Breast epithelium (tissue), 3 donors: ENCODE data around the gene MDN1.

Experiments
- POLR2A ChIP-seq: fragments of 450-650 bp; IDR thresholded peaks from one replicate; pipeline ENCODE4 v1.6.1; 2016; ENCODE audit warnings: antibody characterized with exemption, mild to moderate bottlenecking, moderate library complexity
- POLR2AphosphoS5 ChIP-seq, 3 donors: sonication (generic); formaldehyde crosslinking; IDR thresholded peaks; one replicate each; pipeline ENCODE4 v1.6.1; 2017; ENCODE audit warnings: antibody characterized with exemption in 3 of 3
- TF ChIP-seq, protein P1 (sequence below), 3 donors: fragments of 450-650 bp; IDR thresholded peaks; one replicate each; pipeline ENCODE4 v1.5.1; 2016 to 2017; ENCODE audit warnings: antibody characterized with exemption in 3 of 3, mild to moderate bottlenecking in 3 of 3, moderate library complexity in 3 of 3

DNA sequence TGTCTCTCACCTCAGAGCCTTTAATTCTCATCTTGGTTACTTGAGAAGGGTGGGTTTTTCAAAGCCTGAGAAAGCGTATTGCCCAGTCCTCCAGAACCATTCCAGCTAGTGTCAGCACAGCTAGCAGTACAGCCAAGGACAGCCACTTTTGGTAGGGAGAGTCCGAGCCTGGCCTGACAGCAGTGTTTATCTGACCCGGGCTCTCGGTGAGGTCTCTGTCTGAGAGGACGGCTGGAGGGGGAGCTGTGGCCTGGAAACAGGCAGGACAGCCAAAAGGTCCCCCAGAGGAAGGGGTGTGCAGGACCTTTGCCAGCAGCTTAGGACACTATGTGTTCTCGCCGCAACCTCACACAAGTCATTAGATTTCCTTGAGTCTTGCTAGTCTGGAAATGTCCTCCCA, 219.9 kb downstream of the MDN1 start:
- no peak for TF ChIP-seq POLR2AphosphoS5 (IDR thresholded peaks at IDR 0.05)
- TF ChIP-seq, protein P1, sequence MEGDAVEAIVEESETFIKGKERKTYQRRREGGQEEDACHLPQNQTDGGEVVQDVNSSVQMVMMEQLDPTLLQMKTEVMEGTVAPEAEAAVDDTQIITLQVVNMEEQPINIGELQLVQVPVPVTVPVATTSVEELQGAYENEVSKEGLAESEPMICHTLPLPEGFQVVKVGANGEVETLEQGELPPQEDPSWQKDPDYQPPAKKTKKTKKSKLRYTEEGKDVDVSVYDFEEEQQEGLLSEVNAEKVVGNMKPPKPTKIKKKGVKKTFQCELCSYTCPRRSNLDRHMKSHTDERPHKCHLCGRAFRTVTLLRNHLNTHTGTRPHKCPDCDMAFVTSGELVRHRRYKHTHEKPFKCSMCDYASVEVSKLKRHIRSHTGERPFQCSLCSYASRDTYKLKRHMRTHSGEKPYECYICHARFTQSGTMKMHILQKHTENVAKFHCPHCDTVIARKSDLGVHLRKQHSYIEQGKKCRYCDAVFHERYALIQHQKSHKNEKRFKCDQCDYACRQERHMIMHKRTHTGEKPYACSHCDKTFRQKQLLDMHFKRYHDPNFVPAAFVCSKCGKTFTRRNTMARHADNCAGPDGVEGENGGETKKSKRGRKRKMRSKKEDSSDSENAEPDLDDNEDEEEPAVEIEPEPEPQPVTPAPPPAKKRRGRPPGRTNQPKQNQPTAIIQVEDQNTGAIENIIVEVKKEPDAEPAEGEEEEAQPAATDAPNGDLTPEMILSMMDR (IDR thresholded peaks at IDR 0.05): no peak
- no peak for TF ChIP-seq POLR2A
